Lower leg skin (tissue), 3 donors: ENCODE data around the gene SMO.

Experiments used
- POLR2A ChIP-seq, 2 donors: fragments of 450-650 bp; IDR thresholded peaks; one replicate each; pipeline ENCODE4 v1.6.1; 2016 to 2017; ENCODE audit warnings: antibody characterized with exemption in 2 of 2, mild to moderate bottlenecking in 1 of 2, moderate library complexity in 1 of 2
- TF ChIP-seq, protein P1 (sequence below), 3 donors: fragments of 450-650 bp; IDR thresholded peaks; one replicate each; pipeline ENCODE4 v1.5.1; 2016; ENCODE audit warnings: antibody characterized with exemption in 3 of 3, mild to moderate bottlenecking in 3 of 3, moderate library complexity in 2 of 3

- TF ChIP-seq, protein P1, sequence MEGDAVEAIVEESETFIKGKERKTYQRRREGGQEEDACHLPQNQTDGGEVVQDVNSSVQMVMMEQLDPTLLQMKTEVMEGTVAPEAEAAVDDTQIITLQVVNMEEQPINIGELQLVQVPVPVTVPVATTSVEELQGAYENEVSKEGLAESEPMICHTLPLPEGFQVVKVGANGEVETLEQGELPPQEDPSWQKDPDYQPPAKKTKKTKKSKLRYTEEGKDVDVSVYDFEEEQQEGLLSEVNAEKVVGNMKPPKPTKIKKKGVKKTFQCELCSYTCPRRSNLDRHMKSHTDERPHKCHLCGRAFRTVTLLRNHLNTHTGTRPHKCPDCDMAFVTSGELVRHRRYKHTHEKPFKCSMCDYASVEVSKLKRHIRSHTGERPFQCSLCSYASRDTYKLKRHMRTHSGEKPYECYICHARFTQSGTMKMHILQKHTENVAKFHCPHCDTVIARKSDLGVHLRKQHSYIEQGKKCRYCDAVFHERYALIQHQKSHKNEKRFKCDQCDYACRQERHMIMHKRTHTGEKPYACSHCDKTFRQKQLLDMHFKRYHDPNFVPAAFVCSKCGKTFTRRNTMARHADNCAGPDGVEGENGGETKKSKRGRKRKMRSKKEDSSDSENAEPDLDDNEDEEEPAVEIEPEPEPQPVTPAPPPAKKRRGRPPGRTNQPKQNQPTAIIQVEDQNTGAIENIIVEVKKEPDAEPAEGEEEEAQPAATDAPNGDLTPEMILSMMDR (IDR thresholded peaks at IDR 0.05): no peak
- no peak for TF ChIP-seq POLR2A (IDR thresholded peaks at IDR 0.05)
These were observed 24.2 kb downstream of the SMO start for GRCh38 chr7:129212596-129212995.
